ENCODE data around the gene PTH2R. TPM values are rescaled to one million over a fixed set of nuclear protein-coding genes. Genes with fewer than 3 reads are reported as not detected.

PTH2R gene
- total and polyA plus RNA-seq, 9 of the 15 experiments (the other 6 are each of a cell fraction or from before 2014, with no cell fraction given) = 2.7 to 8.8 (median 4.2) TPM

- 0% methylated on average over 3 of the region's 3 CpGs for WGBS (ENCODE audit: insufficient coverage, low coverage, missing lambda C conversion rate)
- Histone ChIP-seq H3K27me3 (ENCODE audit: control insufficient read depth in 2 of 2, insufficient read depth in 2 of 2, low read length in 2 of 2) (0 out of 5 replicates have a peak, but pooled peaks cover 0 to 3% of the 10 kb centered on the region in 2 experiments), H3K9me3 (replicated peaks; ENCODE audit: control insufficient read depth, insufficient read depth, low read depth, low read length) (no peaks in the 10 kb centered on the region), H3K4me1 (replicated peaks in 1 of 2; ENCODE audit: control insufficient read depth in 2 of 2, insufficient read depth in 2 of 2, low read length in 2 of 2) (no peaks in the 10 kb centered on the region), H4K20me1 (replicated peaks; ENCODE audit: control insufficient read depth, insufficient read depth, low read length) (no peaks in the 10 kb centered on the region), H3K79me2 (ENCODE audit: control insufficient read depth, insufficient read depth, low read length) (no peaks in the 10 kb centered on the region), H2AFZ (ENCODE audit: low read depth, low read length) (no peak overlapping the region), H3K9me1 (ENCODE audit: control insufficient read depth, insufficient read depth, low read length) (no peaks in the 10 kb centered on the region), H3K9ac (ENCODE audit: insufficient read depth in 1 of 2, low read depth in 2 of 2, low read length in 2 of 2) (no peak overlapping the region), H3K27ac (ENCODE audit: extremely low read depth, low read depth, low read length) (no peak overlapping the region), H3K4me3 (no peak overlapping the region), H3K4me2 (ENCODE audit: insufficient read depth, low read length) (no peak overlapping the region), H3K36me3 (ENCODE audit: control insufficient read depth, insufficient read depth, low read length) (no peaks in the 10 kb centered on the region)
- intact Hi-C loops (cut with micrococcal nuclease) (no loop called here), in situ Hi-C loops (cut with MboI) (no loop called here)
- BruUV-seq (replicated peaks) = no TSS peak
- no peak for ATAC-seq
- ChIA-PET CTCF (ENCODE audit: low intra/inter-chr PET ratio) (no interaction called here), POLR2A (no interaction called here)
- DNase-seq (ENCODE audit: extremely low read depth in 1 of 4, low spot score in 3 of 4) = no peak
- no peak for FAIRE-seq
- no peak for TF ChIP-seq SNAPC5 (CRISPR knock-in tag; IDR thresholded peaks at IDR 0.05)
- TF ChIP-seq BDP1 (IDR thresholded peaks at IDR 0.05; ENCODE audit: insufficient read depth, insufficient read length) = no peak
- no peak for TF ChIP-seq MCM2 (IDR thresholded peaks at IDR 0.05; ENCODE audit: low read depth)
- no peak for TF ChIP-seq MXI1 (IDR thresholded peaks at IDR 0.05; ENCODE audit: low read depth, low read length)
- TF ChIP-seq ZNF217 (CRISPR knock-in tag; IDR thresholded peaks at IDR 0.05) = no peak
- no peak for TF ChIP-seq NCOA6 (IDR thresholded peaks at IDR 0.05)
- no peak for TF ChIP-seq DEAF1 (CRISPR knock-in tag; IDR thresholded peaks at IDR 0.05)
- no peak for TF ChIP-seq ZNF707 (CRISPR knock-in tag; conservative IDR thresholded peaks at IDR 0.05)
- no peak for TF ChIP-seq E2F8 (IDR thresholded peaks at IDR 0.05; ENCODE audit: low read depth, partially characterized antibody)
Observed at GRCh38 chr2:208437755-208438154, 31.2 kb downstream of the PTH2R start.
